IPS-NIHi11 (cell line): ENCODE data around the gene CANT1.
"Not testable (repeated sequence)": the region's sequence is repeated elsewhere in the genome, so short reads cannot be mapped to it uniquely, and the experiment has no call there.

Experiments used
- DNase-seq: peaks from one replicate; pipeline ENCODE4 v3.0.0; 2012; ENCODE audit warnings: mixed read lengths, low spot score

CANT1 gene

GRCh38 chr17:78977681-78977943 lies 32.0 kb downstream of the CANT1 start:
- no peak for DNase-seq

GRCh38 chr17:78976907-78977680 lies 32.5 kb downstream of the CANT1 start:
- no peak for DNase-seq

- peak; percentile 66 for DNase-seq
Observed at GRCh38 chr17:78974635-78975591, 34.7 kb downstream of the CANT1 start.

- DNase-seq, result no peak
Observed at GRCh38 chr17:78973792-78974520, 35.6 kb downstream of the CANT1 start.

- peak; percentile 76 for DNase-seq
Observed at GRCh38 chr17:78973196-78973595, 36.4 kb downstream of the CANT1 start.

- no peak for DNase-seq
Observed at GRCh38 chr17:78972507-78973105, 37.0 kb downstream of the CANT1 start.

GRCh38 chr17:78971756-78972506 lies 37.6 kb downstream of the CANT1 start:
- no peak for DNase-seq

GRCh38 chr17:78970834-78971755 lies 38.5 kb downstream of the CANT1 start:
- peak; percentile 81 for DNase-seq

GRCh38 chr17:78969865-78970264 lies 39.7 kb downstream of the CANT1 start:
- DNase-seq, result no peak

- no peak for DNase-seq
Observed at GRCh38 chr17:78967782-78968362, 41.7 kb downstream of the CANT1 start.

- no peak for DNase-seq
Observed at GRCh38 chr17:78966910-78967600, 42.5 kb downstream of the CANT1 start.

GRCh38 chr17:78966123-78966813 lies 43.3 kb downstream of the CANT1 start:
- no peak for DNase-seq

GRCh38 chr17:78965491-78965924 lies 44.1 kb downstream of the CANT1 start:
- DNase-seq, result no peak

GRCh38 chr17:78963378-78963777 lies 46.2 kb downstream of the CANT1 start:
- DNase-seq, result no peak

GRCh38 chr17:78962984-78963348 lies 46.6 kb downstream of the CANT1 start:
- not testable (repeated sequence) for DNase-seq

GRCh38 chr17:78962345-78962983 lies 47.1 kb downstream of the CANT1 start:
- no peak for DNase-seq

- DNase-seq, result no peak
Observed at GRCh38 chr17:78961571-78961970, 48.0 kb downstream of the CANT1 start.

- no peak for DNase-seq
Observed at GRCh38 chr17:78960928-78961327, 48.6 kb downstream of the CANT1 start.
